Lung (tissue), 16 donors: ENCODE results near the gene UBA6. TPM values are rescaled to one million over a fixed set of nuclear protein-coding genes. Genes with fewer than 3 reads are reported as not detected.

Experiments
- ATAC-seq: fragments of 200-7000 bp; cut with Tn5 transposase; one replicate; pipeline ENCODE4 v1.9.1; 2020; ENCODE audit warnings: moderate number of reproducible peaks; ENCODE audit not compliant: insufficient read depth, low FRiP score
- DNase-seq, 3 donors: peaks; one replicate each; pipeline ENCODE4 v3.0.0-alpha.2; 2013 to 2017
- H3K27ac ChIP-seq, 2 donors: one replicate each; pipeline ENCODE4 v1.5.1; 2013; ENCODE audit warnings: mild to moderate bottlenecking in 2 of 2, moderate library complexity in 2 of 2, control low read depth in 1 of 2, inconsistent platforms in 1 of 2, low read depth in 1 of 2, low read length in 1 of 2
- H3K27me3 ChIP-seq, 3 donors: one replicate each; pipeline ENCODE4 v1.5.1; 2013; ENCODE audit warnings: low read length in 2 of 3; ENCODE audit not compliant: control insufficient read depth in 3 of 3, insufficient read depth in 3 of 3
- H3K36me3 ChIP-seq, 4 donors: one replicate each; pipeline ENCODE4 v1.5.1; 2013; ENCODE audit warnings: low read length in 4 of 4, mild to moderate bottlenecking in 1 of 4, moderate library complexity in 1 of 4; ENCODE audit not compliant: control insufficient read depth in 4 of 4, insufficient read depth in 4 of 4
- H3K4me1 ChIP-seq, 5 donors: one replicate each; pipeline ENCODE4 v1.5.1; 2013; ENCODE audit warnings: low read length in 5 of 5, mild to moderate bottlenecking in 2 of 5, moderate library complexity in 1 of 5; ENCODE audit not compliant: control insufficient read depth in 5 of 5, insufficient read depth in 5 of 5
- H3K4me3 ChIP-seq: one replicate; pipeline ENCODE4 v1.5.1; 2013; ENCODE audit warnings: mild to moderate bottlenecking, control low read depth, moderate library complexity
- H3K9ac ChIP-seq, 2 donors: one replicate each; pipeline ENCODE4 v1.5.1; 2013; ENCODE audit warnings: low read length in 2 of 2, control low read depth in 1 of 2; ENCODE audit not compliant: insufficient read depth in 1 of 2
- H3K9me3 ChIP-seq, 4 donors: one replicate each; pipeline ENCODE4 v1.5.1; 2013; ENCODE audit warnings: low read length in 3 of 4, mild to moderate bottlenecking in 1 of 4, moderate library complexity in 1 of 4; ENCODE audit not compliant: control insufficient read depth in 4 of 4, insufficient read depth in 3 of 4
- CTCF ChIP-seq: IDR thresholded peaks from 2 replicates; pipeline ENCODE4 v1.5.1; 2012; ENCODE audit warnings: mild to moderate bottlenecking; ENCODE audit errors: control extremely low read depth, extremely low read depth
- WGBS, 2 donors: extraction: QIAGEN DNeasy Blood & Tissue Kit; methylation state at CpG; one replicate each; pipeline ENCODE4 v1.1.7; 2013; 5-methylcytosine and 5-hydroxymethylcytosine counted together
- long read RNA-seq, 5 donors: transcript quantifications; one replicate each; lab custom pipeline, GENCODE V29; 2026
- polyA plus RNA-seq, 2 donors: library from polyadenylated mRNA; stranded (reverse); fragments of 200-250 nt; gene quantifications; one replicate each; pipeline ENCODE4 v1.2.1, GENCODE V29; 2013
- total RNA-seq, 2 donors: library from RNA; depleted of rRNA in 1 of 2; stranded (reverse); fragments of >200 nt in 1 of 2; gene quantifications; one replicate each; pipeline ENCODE4 v1.2.1, GENCODE V29; 2014 to 2021
- donor health status: control.
- donor health status: control.
- donor health status: Bipolar disorder and iron deficiency.
- donor health status: healthy.
- donor health status: DM: yes; HTN: yes; CAD: no.

The UBA6 gene
- 10 to 100 TPM; 42.0 to 67.0 TPM for total RNA-seq
- 10 to 100 TPM in 1 of 2 donors, 1 to 10 TPM in 1; 6.4 to 14.0 TPM for polyA plus RNA-seq
- long read RNA-seq, donor 1, full-length matches to known transcripts: 2 of 2 reads
- long read RNA-seq, donor 1, partial matches to known transcripts: 0 of 2 reads
- long read RNA-seq, donor 1, other reads (novel, unspliced or antisense): 0 of 2 reads
- long read RNA-seq, donor 2: 0 reads
- long read RNA-seq, donor 3: 0 reads
- long read RNA-seq, donor 4: 0 reads
- long read RNA-seq, donor 5, partial matches to known transcripts: 9 of 10 reads
- long read RNA-seq, donor 5, other reads (novel, unspliced or antisense): 0 of 10 reads

GRCh38 chr4:67700738-67701516, at the start of gene UBA6:
UBA6 (minus strand) TSS chr4:67701155; CDS start chr4:67701119, 36 bp downstream.
- 0 to 1% methylated on average over 43 to 57 of the region's 57 CpGs for WGBS, 2 donors
- Histone ChIP-seq H3K4me1 (peaks cover 0 to 16% (median 2%) of the 10 kb centered on the region in 5 donors), H3K4me3 (peak within 1 kb of the TSS; percentile 94), H3K9ac (peak within 1 kb of the TSS; percentile 94 to 95), H3K9me3 (no peaks in the 10 kb centered on the region), H3K27ac (peak within 1 kb of the TSS; percentile 79 to 95), H3K27me3 (no peaks in the 10 kb centered on the region), H3K36me3 (peaks cover 0 to 3% (median 0%) of the 10 kb centered on the region in 4 donors)
- peak; percentile 97 to 98 (median 97) for DNase-seq
- TF ChIP-seq CTCF: peak; percentile 26
- ATAC-seq: peak; percentile 99

- Histone ChIP-seq H3K36me3 (no peaks in the 10 kb centered on the region), H3K27me3 (no peaks in the 10 kb centered on the region), H3K9me3 (no peaks in the 10 kb centered on the region), H3K4me3 (no peak overlapping the region), H3K4me1 (no peaks in the 10 kb centered on the region), H3K9ac (no peak overlapping the region), H3K27ac (no peak overlapping the region)
- no peak for TF ChIP-seq CTCF
- ATAC-seq (no peak), DNase-seq (no peak)
- 90 to 93% methylated on average over 4 of the region's 4 CpGs for WGBS, 2 donors
These were observed 49.7 kb upstream of the UBA6 start for GRCh38 chr4:67750691-67751090.

GRCh38 chr4:67749286-67749685, 48.3 kb upstream of the UBA6 start:
- TF ChIP-seq CTCF: no peak
- 71 to 85% methylated on average over 3 of the region's 3 CpGs for WGBS, 2 donors
- Histone ChIP-seq H3K27ac (no peak overlapping the region), H3K9me3 (no peaks in the 10 kb centered on the region), H3K27me3 (no peaks in the 10 kb centered on the region), H3K4me3 (no peak overlapping the region), H3K36me3 (no peaks in the 10 kb centered on the region), H3K9ac (no peak overlapping the region), H3K4me1 (no peaks in the 10 kb centered on the region)
- no peak for ATAC-seq
- no peak for DNase-seq
